HG02759 (cell line): ENCODE measurements around the gene CHRNG.

Experiments used
- ATAC-seq: cut with Tn5 transposase; IDR thresholded peaks from one replicate; pipeline ENCODE4 v1.9.1; 2021; ENCODE audit warnings: mild to moderate bottlenecking, moderate library complexity; ENCODE audit not compliant: unreplicated experiment

CHRNG gene

GRCh38 chr2:232575404-232575746 is 35.9 kb downstream of the CHRNG start:
- ATAC-seq = no peak

DNA sequence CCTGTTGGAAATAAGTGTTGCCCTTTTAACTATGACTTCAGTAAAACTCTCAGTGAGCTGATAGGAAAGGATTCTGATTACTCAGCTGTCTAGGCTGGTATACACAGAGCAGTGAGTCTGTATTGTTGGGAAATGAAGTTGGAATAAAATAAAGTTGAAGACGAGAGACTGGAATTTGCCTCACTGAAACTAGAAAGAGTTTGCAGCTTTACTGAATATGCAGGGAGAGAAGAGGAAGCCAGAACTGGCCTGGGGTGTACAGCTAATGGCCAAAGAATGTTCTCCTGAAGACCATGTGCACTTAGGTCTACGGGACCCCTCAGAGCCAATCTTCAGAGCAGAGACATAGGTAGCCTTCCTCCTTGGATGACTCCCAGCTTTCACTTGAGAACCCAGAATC is 37.5 kb downstream of the CHRNG start:
- ATAC-seq = no peak

DNA sequence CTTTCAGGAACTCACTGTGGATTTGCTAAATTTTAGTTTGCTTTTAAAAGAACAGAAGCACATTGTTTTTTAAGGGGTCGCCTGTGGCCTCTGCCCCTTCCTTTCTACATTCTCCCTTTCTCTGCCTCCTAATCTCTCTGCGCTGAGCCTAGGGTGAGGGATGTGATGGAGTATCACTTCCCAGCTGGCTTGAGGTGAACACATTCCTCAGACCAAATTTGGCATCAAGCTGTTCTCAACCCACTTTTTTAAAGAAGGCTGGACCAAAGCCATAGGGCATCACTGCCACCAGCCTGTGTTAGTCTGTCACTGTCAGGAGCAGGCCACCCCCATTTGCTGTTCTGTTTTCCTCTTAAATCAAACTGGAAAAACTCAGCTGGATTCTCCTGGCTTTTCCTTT is 38.3 kb downstream of the CHRNG start:
- no peak for ATAC-seq

DNA sequence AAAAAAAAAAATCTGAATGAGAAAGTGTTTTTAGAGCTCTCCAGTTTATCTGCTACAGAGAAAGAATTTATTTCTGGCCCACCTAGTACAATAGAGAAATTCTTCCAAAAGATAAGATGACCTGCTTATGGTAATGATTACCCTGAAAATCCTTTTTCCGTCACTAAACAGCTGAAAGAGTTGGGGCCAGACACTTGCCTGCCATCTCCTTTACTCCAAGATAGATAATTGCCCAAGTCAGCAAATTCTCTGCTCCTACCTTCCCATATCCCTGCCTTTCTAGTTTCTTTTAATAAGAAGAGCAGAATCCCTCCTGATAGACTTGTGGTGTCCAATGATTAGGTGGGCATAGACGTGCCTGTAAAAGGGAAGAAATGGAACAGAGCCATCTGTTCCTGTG is 39.1 kb downstream of the CHRNG start:
- ATAC-seq = no peak

DNA sequence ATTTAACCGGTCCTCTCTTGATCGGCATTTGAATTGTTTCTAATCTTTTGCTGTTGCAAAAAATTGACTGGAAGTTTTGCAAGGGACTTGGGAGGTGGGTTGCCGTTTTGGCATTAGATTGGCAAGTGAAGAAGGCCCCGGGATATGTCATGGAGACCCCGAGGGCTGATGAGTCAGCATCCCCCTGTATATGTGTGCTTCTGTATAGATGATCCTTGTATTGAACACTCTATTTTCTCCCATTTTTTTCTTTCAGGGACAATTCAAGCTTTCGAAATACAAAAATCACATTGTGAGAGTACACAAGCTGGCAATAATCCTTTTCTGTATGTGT is 41.1 kb downstream of the CHRNG start:
- ATAC-seq = no peak

- no peak for ATAC-seq
Observed at GRCh38 chr2:232581725-232582124, 42.2 kb downstream of the CHRNG start.

GRCh38 chr2:232584238-232584637 is 44.7 kb downstream of the CHRNG start:
- ATAC-seq = no peak

- ATAC-seq = no peak
Observed at GRCh38 chr2:232586943-232587505, 47.5 kb downstream of the CHRNG start.

DNA sequence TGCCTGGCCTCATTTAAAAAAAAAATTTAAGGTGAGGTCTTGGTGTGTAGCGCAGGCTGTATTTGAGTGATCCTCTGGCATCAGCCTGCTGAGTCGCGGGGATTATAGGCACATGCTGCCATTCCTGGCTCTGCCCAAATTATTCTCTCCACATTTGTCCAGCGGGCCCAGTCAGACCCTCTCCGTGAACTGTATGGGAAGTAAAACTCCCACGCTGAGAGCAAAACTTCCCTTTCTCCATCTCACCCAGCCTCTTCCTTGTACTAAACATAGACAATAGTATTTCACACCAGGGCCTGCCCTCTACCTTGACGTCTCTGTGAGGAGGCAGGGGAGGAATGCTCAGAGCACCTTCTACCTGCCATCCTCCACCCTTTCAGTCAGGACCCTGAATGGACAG is 48.0 kb downstream of the CHRNG start:
- ATAC-seq = no peak

- ATAC-seq = no peak
Observed at GRCh38 chr2:232588031-232588430, 48.5 kb downstream of the CHRNG start.

- ATAC-seq = no peak
Observed at GRCh38 chr2:232588680-232589585, 49.4 kb downstream of the CHRNG start.

DNA sequence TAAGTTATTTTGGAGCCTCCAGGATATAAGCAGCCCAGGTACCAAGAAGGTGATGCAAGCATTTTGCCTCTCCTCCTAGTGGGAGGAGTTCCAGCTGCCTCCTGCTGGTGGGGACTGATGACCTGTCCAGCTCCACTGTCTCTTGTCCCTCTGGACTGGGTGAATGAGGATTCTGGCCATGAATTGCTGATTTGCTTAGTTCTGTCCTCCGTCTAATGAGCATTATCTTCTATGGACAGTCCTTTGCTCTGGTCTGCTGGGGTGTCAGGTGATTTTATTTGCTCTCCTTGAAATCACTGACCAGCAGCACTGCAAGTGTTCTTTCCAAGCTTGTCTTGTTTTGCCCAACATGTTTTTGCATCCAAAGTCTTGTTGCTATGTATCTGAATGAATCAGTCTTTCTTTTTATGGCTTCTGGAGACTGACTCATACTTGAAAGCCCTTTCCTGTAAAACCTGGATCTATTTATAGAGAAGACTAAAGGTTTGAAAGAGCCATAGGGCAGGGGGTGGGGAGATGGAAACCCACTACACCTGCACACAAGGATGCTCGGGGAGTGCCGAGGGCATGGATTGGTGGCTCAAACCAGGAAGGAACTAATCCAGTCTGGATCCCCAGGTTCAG is 53.4 kb downstream of the CHRNG start:
- ATAC-seq = no peak

DNA sequence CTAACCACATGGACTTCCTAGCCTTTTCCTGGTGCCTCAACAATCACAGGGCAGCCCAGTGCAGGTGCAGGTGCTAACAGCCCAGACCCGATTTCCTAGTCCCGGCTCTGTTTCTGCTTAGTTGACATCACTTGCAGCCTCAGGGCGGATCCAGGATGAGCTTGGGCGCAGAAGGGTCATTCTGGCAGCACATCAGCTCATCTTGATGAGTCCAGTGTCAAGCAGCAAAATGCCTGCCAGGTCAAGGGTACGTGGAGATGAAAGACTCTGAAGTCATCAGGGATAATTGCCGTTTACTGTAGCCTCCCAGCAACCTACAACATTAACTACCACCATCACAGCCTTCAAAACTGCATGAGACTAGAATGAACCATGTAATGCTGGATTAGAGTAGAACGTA is 54.5 kb downstream of the CHRNG start:
- no peak for ATAC-seq
